Natural killer cell (primary cell): ENCODE measurements around the gene CD93. TPM values are rescaled to one million over a fixed set of nuclear protein-coding genes. Genes with fewer than 3 reads are reported as not detected.

ENCODE experiments used
- ATAC-seq, 3 donors: fragments of 150-1000 bp in 2 of 3; fragments of 200-7000 bp in 1 of 3; cut with Tn5 transposase; 1 replicate in 1 of 3; 2 replicates in 2 of 3; pipeline ENCODE4 v1.10.0; 2021; ENCODE audit warnings: mild to moderate bottlenecking in 2 of 3, moderate library complexity in 2 of 3
- DNase-seq, 2 donors: peaks; one replicate each; pipeline versions ENCODE4 v3.0.0 to v3.0.0-alpha.2; 2013 to 2021; ENCODE audit warnings: mixed read lengths in 1 of 2
- H3K27ac ChIP-seq: one replicate; pipeline ENCODE4 v1.5.1; 2013; ENCODE audit warnings: mild to moderate bottlenecking, low read length
- H3K27me3 ChIP-seq: one replicate; pipeline ENCODE4 v1.6.1; 2013; ENCODE audit warnings: low read length; ENCODE audit not compliant: control insufficient read depth, insufficient read depth
- H3K36me3 ChIP-seq: one replicate; pipeline ENCODE4 v1.6.1; 2013; ENCODE audit warnings: low read length; ENCODE audit not compliant: control insufficient read depth, insufficient read depth
- H3K4me1 ChIP-seq: one replicate; pipeline ENCODE4 v1.6.1; 2013; ENCODE audit warnings: low read length; ENCODE audit not compliant: control insufficient read depth, insufficient read depth
- H3K4me3 ChIP-seq: one replicate; pipeline ENCODE4 v1.5.1; 2013; ENCODE audit warnings: low read length
- H3K9me3 ChIP-seq: one replicate; pipeline ENCODE4 v1.6.1; 2013; ENCODE audit warnings: low read length; ENCODE audit not compliant: control insufficient read depth, insufficient read depth
- H3K27ac Mint-ChIP-seq, 2 donors: one replicate each; pipeline ENCODE4 v1.8.0; 2022; ENCODE audit warnings: mild to moderate bottlenecking in 2 of 2, mixed read lengths in 2 of 2, moderate library complexity in 1 of 2
- H3K27me3 Mint-ChIP-seq, 2 donors: one replicate each; pipeline ENCODE4 v1.8.0; 2022; ENCODE audit warnings: low read depth in 2 of 2, mixed read lengths in 2 of 2
- H3K36me3 Mint-ChIP-seq: one replicate; pipeline ENCODE4 v1.8.0; 2022; ENCODE audit warnings: mixed read lengths
- H3K4me1 Mint-ChIP-seq, 2 donors: one replicate each; pipeline ENCODE4 v1.8.0; 2022; ENCODE audit warnings: mixed read lengths in 2 of 2
- H3K4me3 Mint-ChIP-seq: one replicate; pipeline ENCODE4 v1.8.0; 2022; ENCODE audit warnings: mild to moderate bottlenecking, moderate library complexity, mixed read lengths
- H3K9me3 Mint-ChIP-seq, 2 donors: one replicate each; pipeline ENCODE4 v1.8.0; 2022; ENCODE audit warnings: mixed read lengths in 2 of 2
- WGBS: methylation state at CpG from one replicate; pipeline ENCODE4 v1.1.7; 2013; ENCODE audit warnings: missing lambda C conversion rate; ENCODE audit not compliant: insufficient coverage; 5-methylcytosine and 5-hydroxymethylcytosine counted together
- intact Hi-C: fragments of 100-400 bp; cut with micrococcal nuclease; formaldehyde crosslinking; loops from one replicate; pipeline ENCODE4 v1.14.2; 2022
- total RNA-seq, 4 donors: library from RNA; stranded (reverse); fragments of 120-200 nt in 1 of 4; gene quantifications; one replicate each; pipeline versions ENCODE4 v1.2.3 to v1.2.4, GENCODE V29; 2013 to 2022
- TF ChIP-seq, protein P1 (sequence below): fragments of 200-600 bp; IDR thresholded peaks from one replicate; pipeline ENCODE4 v1.8.0; 2022; ENCODE audit warnings: antibody characterized with exemption

CD93 gene
- total RNA-seq, 3 donors from 2014 or later (not counting 1 experiment from before 2014, with no cell fraction given), result 8.0 to 17.9 (median 17.2) TPM

- H3K9me3 ChIP-seq, result no peaks in the 10 kb centered on the region
- TF ChIP-seq, protein P1, sequence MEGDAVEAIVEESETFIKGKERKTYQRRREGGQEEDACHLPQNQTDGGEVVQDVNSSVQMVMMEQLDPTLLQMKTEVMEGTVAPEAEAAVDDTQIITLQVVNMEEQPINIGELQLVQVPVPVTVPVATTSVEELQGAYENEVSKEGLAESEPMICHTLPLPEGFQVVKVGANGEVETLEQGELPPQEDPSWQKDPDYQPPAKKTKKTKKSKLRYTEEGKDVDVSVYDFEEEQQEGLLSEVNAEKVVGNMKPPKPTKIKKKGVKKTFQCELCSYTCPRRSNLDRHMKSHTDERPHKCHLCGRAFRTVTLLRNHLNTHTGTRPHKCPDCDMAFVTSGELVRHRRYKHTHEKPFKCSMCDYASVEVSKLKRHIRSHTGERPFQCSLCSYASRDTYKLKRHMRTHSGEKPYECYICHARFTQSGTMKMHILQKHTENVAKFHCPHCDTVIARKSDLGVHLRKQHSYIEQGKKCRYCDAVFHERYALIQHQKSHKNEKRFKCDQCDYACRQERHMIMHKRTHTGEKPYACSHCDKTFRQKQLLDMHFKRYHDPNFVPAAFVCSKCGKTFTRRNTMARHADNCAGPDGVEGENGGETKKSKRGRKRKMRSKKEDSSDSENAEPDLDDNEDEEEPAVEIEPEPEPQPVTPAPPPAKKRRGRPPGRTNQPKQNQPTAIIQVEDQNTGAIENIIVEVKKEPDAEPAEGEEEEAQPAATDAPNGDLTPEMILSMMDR, result no peak
- no peak for DNase-seq
- no peak overlapping the region for H3K4me3 ChIP-seq
- Mint-ChIP-seq H3K4me1 (peaks cover 74 to 93% of the 10 kb centered on the region in 2 donors), H3K9me3 (no peaks in the 10 kb centered on the region), H3K27me3 (no peaks in the 10 kb centered on the region), H3K4me3 (peak overlapping the region; percentile 90), H3K27ac (peak overlapping the region; percentile 93 to 94), H3K36me3 (no peaks in the 10 kb centered on the region)
- 89% methylated on average over 10 of the region's 15 CpGs for WGBS
- peak overlapping the region; percentile 6 for H3K27ac ChIP-seq
- H3K27me3 ChIP-seq, result no peaks in the 10 kb centered on the region
- no peak for ATAC-seq
- no peaks in the 10 kb centered on the region for H3K36me3 ChIP-seq
- peaks cover 74% of the 10 kb centered on the region for H3K4me1 ChIP-seq
- intact Hi-C loops, result no loop called here
Measured at GRCh38 chr20:23083553-23084220, 2.4 kb downstream of the CD93 start.

- H3K9me3 Mint-ChIP-seq, result no peaks in the 10 kb centered on the region
- ATAC-seq, result no peak
- intact Hi-C loops, result no loop called here
- no peaks in the 10 kb centered on the region for H3K36me3 Mint-ChIP-seq
- Histone ChIP-seq H3K4me1 (peaks cover 68% of the 10 kb centered on the region), H3K9me3 (no peaks in the 10 kb centered on the region), H3K36me3 (no peaks in the 10 kb centered on the region), H3K27ac (no peak overlapping the region), H3K27me3 (no peaks in the 10 kb centered on the region), H3K4me3 (no peak overlapping the region)
- H3K4me1 Mint-ChIP-seq, result peaks cover 74 to 90% of the 10 kb centered on the region in 2 donors
- no peak for DNase-seq
- peak overlapping the region; percentile 93 to 94 for H3K27ac Mint-ChIP-seq
- TF ChIP-seq, protein P1, result no peak
- no peaks in the 10 kb centered on the region for H3K27me3 Mint-ChIP-seq
- peak overlapping the region; percentile 90 for H3K4me3 Mint-ChIP-seq
- WGBS, result 85% methylated on average over 7 of the region's 9 CpGs
Measured at GRCh38 chr20:23082846-23083552, 3.1 kb downstream of the CD93 start.

DNA sequence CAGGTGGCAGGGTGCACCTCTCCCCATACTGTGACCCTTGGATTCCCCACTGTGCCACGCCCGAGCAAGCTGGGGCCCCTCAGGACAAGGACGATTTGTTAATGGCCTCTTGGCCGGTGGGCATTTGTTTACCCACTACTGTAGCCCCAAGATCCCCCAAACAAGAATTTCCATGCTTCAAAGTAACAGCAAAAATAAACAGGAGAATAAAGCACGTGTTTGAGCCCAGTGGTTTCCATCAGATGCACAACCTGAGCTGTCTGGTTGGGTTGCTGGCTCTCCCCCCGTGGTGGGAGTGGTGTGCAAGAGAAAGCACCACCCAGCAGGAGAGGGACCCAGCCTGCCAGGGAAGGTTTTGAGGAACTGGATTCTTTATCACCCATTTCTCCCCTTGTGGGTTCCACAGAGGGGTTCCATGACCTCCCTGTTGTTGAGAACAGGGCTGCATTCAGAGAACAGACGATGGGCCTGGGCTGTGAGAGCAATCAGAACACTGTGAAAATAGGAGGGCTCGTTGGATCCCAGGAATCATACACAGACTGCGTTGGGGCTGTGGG is 4.8 kb downstream of the CD93 start:
- Histone ChIP-seq H3K27ac (no peak overlapping the region), H3K27me3 (no peaks in the 10 kb centered on the region), H3K36me3 (no peaks in the 10 kb centered on the region), H3K4me1 (peaks cover 52% of the 10 kb centered on the region), H3K9me3 (no peaks in the 10 kb centered on the region), H3K4me3 (no peak overlapping the region)
- H3K4me1 Mint-ChIP-seq, result peaks cover 58 to 79% of the 10 kb centered on the region in 2 donors
- no peaks in the 10 kb centered on the region for H3K36me3 Mint-ChIP-seq
- no peaks in the 10 kb centered on the region for H3K9me3 Mint-ChIP-seq
- TF ChIP-seq, protein P1, result no peak
- 83% methylated on average over 9 of the region's 9 CpGs for WGBS
- peak overlapping the region; percentile 90 for H3K4me3 Mint-ChIP-seq
- peak overlapping the region; percentile 93 to 94 for H3K27ac Mint-ChIP-seq
- ATAC-seq, result no peak
- DNase-seq, result no peak
- intact Hi-C loops, result no loop called here
- no peaks in the 10 kb centered on the region for H3K27me3 Mint-ChIP-seq
